ENCODE data around the gene PRKX.
"Not testable (repeated sequence)": the region's sequence is repeated elsewhere in the genome, so short reads cannot be mapped to it uniquely, and the experiment has no call there.

The PRKX gene

GRCh38 chrX:3639858-3640631 lies 73.4 kb downstream of the PRKX start:
- not testable (repeated sequence) for DNase-seq

GRCh38 chrX:3639236-3639635 lies 74.2 kb downstream of the PRKX start:
- DNase-seq: no peak

- peak; percentile 63 for DNase-seq
Observed at GRCh38 chrX:3638280-3638873, 75.1 kb downstream of the PRKX start.

GRCh38 chrX:3636803-3637202 lies 76.6 kb downstream of the PRKX start:
- no peak for DNase-seq

DNA sequence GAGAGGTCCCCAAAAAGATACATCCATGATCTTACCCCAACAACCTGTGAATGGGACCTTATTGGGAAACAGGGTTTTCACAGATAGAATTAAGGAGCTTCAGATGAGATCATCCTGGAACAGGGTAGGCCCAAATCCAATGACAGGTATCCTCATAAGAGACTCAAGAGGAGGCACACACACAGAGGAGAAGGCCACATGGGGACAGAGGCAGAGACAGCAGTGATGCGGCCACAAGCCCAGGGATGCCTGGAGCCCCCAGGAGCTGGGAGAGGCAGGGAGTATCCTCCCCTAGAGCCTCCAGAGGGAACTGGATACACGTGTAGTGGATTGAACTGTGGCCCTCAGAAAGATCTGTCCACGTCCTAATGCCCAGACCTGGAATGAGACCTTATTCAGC lies 82.3 kb downstream of the PRKX start:
- DNase-seq: peak; percentile 30

DNA sequence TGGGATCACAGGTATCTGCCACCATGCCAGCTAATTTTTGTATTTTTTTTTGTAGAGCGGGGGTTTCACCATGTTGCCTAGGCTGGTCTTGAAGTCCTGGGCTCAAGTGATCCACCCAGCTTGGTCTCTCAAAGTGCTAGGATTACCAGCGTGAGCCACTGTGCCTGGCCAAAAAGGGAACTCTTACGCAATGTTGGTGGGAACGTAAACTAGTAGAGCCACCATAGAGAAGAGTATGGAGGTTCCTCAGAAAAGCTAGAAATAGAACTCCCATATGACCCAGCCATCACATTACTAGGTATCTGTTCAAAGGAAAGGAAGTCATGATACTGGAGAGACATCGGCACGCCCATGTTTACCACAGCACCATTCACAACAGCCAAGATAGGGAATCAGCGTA lies 85.9 kb downstream of the PRKX start:
- no peak for DNase-seq

- DNase-seq: no peak
Observed at GRCh38 chrX:3621414-3621813, 92.0 kb downstream of the PRKX start.

- DNase-seq: not testable (repeated sequence)
Observed at GRCh38 chrX:3611744-3612143, 101.7 kb downstream of the PRKX start.

GRCh38 chrX:3609810-3610209 lies 103.6 kb downstream of the PRKX start:
- DNase-seq: no peak

- no peak for DNase-seq
Observed at GRCh38 chrX:3603026-3603661, 110.3 kb downstream of the PRKX start.

DNA sequence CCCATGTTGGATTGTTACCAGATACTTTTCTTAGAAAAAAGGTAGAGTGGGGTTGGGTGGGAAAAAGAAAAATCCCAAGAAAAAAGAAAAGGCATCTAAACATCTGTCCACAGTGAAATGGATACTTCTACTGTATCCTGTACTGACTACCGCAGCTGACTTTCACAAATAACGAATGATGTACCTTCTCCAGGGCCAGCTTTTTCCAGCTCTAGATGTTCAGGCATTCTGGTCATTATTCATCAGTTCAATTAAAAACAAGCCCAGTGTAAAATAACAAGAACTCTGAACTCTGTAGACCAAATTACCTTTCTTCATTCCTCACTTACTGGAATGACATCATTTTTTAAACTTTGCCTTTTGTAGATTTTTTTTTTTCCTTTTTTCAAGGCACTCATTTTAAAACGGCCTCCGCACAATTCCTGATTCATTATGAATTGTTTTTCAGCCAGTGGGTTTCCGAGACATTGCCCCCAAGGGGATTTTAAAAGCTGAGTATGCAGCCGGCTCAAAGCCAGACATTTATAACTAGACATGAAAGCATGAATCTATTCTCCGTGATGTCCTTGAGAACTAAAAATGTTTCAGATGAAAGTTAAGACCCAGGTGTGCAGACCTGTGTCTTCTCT lies 113.5 kb downstream of the PRKX start:
- DNase-seq: no peak

DNA sequence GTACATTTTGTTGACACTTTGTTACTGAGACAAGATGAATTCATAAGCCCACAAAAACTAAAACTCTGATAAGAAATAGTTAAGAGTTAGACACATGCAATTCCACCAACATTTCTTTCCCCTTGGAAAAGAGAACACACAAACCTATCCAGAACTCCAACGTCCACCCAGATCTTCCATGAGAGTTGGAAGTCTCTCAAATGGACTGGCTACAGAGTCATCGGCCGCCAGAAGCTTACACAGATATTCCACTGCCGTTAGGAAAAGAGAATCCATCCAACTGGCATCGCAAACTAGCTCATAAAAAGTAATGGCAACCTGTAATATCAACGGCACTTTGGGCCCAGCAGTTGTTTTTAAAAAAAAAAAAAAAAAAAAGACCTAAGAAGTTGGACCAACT lies 114.7 kb downstream of the PRKX start:
- no peak for DNase-seq

GRCh38 chrX:3598046-3598605 lies 115.3 kb downstream of the PRKX start:
- DNase-seq: no peak

- DNase-seq: no peak
Observed at GRCh38 chrX:3592184-3592583, 121.3 kb downstream of the PRKX start.

GRCh38 chrX:3589474-3589873 lies 124.0 kb downstream of the PRKX start:
- no peak for DNase-seq

GRCh38 chrX:3585719-3586118 lies 127.7 kb downstream of the PRKX start:
- no peak for DNase-seq

GRCh38 chrX:3584415-3584996 lies 128.9 kb downstream of the PRKX start:
- DNase-seq: no peak

- no peak for DNase-seq
Observed at GRCh38 chrX:3582451-3582850, 131.0 kb downstream of the PRKX start.

- DNase-seq: no peak
Observed at GRCh38 chrX:3581609-3582108, 131.8 kb downstream of the PRKX start.

- DNase-seq: no peak
Observed at GRCh38 chrX:3577551-3577950, 135.9 kb downstream of the PRKX start.

DNA sequence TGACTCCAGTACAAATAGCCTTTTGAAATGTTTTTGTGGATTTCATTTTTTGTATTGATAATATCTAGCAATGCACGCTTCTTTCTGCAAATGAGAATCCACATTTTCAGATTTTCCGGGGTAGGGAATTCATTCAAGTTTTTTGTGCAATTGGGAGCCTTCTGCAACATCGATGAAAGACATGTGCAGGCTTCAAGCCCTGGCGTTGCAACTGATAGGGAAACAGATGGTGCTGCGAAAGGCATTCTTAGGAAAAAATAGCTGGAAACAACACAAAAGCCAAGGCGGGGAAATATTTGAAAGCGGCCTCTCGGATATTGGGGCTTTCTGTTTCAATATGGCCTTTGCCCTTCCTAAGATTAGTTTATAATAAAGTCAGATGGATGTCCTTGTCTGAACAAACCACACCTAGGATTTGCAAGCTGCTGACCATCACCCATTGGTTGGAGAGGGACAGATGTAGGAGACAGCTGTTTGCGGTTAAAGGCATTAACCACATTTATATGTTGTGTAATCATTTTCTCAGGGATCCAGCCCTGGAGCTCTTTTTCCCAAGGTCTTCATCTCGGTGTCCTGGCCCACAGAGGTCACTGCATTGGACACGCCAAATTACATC lies 136.5 kb downstream of the PRKX start:
- DNase-seq: no peak

DNA sequence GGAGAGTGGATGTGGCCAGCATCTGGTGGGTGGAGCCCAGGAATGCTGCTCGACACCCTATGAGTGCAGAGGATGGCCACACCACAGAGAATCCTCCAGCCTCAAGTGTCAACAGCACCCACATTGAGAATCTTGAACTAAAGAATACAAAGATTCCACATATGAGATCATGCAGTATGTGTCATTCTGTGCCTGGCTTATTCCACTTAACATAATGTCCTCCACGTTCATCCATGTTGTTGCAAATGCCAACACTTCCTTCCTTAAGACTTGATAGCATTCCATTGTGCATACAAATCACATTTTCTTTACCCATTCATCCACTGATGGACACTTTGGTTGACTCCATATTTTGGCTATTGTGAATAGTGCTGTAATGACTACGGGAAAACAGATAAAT lies 145.8 kb downstream of the PRKX start:
- no peak for DNase-seq

Data from activated CD8-positive, alpha-beta memory T cell treated with anti-CD3 and anti-CD28 coated beads for 24 hours (primary cell).